ENCODE measurements around the gene SCUBE1.

- TF ChIP-seq CTCF (IDR thresholded peaks at IDR 0.05; ENCODE audit: low read length) (no peak), EZH2 (IDR thresholded peaks at IDR 0.05; ENCODE audit: borderline replicate concordance, low read length) (no peak)
Observed at GRCh38 chr22:43252319-43252718, 90.9 kb downstream of the SCUBE1 start.

Measured in OCI-LY1 (cell line).